ELF-1 (cell line): Measurements from ENCODE around the gene TRIM8.

Experiments
- DNase-seq: peaks from one replicate; pipeline ENCODE4 v3.0.0-alpha.2; 2016; ENCODE audit warnings: low read depth, low spot score

TRIM8 gene

GRCh38 chr10:102644066-102644645 lies at the start of gene TRIM8:
TSS of gene TRIM8 (plus strand) at chr10:102644479. CDS start at chr10:102644618, 139 bp downstream.
- DNase-seq = no peak

DNA sequence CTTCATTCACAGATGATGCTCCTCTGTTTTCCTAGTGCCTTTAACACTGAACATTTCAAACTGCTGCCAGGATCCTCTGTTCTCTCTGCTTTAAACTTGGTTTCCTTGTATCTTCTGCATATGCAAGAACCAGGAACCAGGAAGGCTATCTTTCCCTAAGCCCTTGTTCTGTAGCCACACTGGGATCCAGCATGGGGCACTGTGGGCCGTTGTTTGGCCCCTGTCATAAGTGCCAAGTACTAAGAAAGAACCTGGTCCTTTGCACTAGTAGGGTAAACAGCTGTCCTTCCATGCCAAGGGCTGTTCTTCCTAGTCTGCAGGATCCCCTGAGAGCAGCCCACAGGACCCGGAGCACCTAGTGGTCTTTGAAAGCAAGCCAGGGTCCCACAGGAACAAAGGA lies 49.0 kb upstream of the TRIM8 start:
- no peak for DNase-seq

GRCh38 chr10:102595897-102596296 lies 48.4 kb upstream of the TRIM8 start:
- DNase-seq = peak; percentile 64

GRCh38 chr10:102596506-102596971 lies 47.7 kb upstream of the TRIM8 start:
- peak; percentile 76 for DNase-seq

DNA sequence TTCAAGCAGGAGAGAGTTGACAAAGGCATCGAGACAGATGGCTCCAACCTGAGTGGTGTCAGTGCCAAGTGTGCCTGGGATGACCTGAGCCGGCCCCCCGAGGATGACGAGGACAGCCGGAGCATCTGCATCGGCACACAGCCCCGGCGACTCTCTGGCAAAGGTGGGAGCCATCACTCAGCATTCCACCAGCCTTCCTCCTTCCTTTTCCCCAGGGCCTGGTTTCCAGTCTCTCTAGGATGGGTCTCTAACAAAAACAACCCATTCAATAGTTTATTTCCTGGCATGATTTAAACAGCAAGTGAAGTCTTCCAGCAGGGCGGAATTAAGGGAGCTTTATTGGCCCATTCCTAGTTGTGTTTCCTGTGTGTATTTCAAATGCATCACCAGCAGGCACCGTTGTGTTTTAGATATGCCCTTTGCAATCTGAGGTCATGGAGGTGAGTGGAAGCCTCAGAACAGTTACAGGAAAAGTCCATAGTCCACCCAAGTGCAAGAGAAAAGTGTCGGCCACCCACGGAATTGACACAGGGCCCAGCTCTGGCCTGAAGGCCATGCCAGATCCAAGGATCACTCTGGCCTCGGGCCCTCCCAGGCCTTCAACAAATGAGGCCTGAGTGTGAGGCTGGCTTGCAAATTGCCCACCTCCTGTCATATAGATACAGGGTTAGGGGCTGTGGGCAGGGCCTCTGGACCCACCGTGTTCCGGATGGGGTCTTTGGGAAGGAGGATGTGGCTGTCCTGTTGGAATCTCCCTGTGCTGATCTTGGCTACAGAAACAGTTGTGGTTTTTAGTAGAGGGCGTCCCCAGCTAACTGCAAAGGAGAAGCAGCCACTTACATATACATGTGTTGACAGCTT lies 46.9 kb upstream of the TRIM8 start:
- DNase-seq = no peak

DNA sequence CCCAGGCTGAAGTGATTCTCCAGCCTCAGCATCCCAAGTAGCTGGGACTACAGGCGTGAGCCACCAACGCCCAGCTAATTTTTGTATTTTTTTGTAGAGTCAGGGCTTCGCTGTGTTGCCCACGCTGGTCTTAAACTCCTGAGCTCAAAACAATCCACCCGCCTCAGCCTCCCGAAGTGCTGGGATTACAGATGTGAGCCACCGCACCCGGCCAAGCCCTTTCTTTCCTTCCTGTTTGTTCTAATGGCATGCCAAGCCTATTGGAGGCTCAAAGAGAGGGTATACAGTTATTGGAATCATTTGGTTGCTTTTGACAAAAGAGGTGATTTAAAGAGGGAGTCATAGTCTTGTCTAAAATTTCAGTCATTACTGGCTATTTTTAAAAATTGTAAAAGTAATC lies 46.0 kb upstream of the TRIM8 start:
- DNase-seq = no peak

- DNase-seq = no peak
These were observed 44.5 kb upstream of the TRIM8 start for GRCh38 chr10:102599565-102600327.

DNA sequence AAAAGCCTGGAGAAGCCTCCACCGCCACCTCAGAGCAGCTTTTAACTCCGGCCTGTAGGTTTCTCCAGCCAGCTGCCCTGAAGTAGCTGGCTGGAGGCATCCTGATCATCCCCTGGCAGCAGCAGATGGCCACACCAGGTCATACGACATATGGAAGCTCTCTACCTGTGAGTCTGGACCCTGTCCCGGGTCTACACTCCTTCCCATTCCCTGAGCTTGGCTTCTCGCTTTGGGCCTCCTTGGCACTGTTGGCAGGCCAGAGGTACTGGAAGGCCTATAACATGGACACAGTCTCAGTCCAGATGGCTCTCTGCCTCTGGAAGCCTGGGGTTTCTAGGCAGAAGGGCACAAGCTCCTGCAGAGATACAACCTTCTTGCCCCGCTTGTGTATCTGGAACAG lies 43.5 kb upstream of the TRIM8 start:
- no peak for DNase-seq

- no peak for DNase-seq
These were observed 42.6 kb upstream of the TRIM8 start for GRCh38 chr10:102601639-102602038.

DNA sequence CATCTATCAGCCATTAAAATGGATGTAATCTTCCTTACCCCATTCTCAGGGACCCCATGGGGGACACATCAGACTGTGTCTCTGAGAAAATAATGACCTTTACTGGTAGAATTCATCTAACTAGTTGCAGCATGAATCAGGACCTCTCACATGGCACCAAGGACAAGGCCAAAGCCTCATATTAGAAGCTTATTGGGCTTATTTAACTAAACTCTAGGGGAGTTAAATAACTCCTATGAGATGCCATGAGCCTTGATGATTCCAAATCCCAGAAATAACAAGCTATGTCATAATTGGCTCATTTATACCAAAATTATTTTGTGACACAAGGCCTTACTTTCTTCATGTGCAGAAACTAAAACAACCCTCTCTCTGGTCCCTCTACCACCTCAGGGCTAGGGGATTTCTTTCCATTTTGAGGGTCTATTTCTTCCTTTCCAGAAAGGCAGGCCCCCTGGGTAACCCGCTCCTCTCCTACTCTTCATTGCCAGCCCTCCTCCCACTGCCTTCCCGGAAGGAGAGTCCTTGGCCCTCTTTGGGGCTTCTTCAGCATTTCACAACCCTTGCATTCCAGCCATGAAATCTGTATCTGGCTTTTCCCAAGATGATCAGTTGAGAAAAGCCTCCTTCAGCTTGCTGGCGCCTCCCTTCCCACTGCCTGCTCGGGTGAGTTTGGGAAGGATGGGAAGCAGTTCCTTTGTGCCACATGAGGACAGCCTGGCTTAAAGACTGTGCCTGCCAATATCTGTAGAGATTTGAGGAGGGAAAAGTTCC lies 41.8 kb upstream of the TRIM8 start:
- DNase-seq = no peak

- DNase-seq = no peak
These were observed 40.3 kb upstream of the TRIM8 start for GRCh38 chr10:102603946-102604345.

DNA sequence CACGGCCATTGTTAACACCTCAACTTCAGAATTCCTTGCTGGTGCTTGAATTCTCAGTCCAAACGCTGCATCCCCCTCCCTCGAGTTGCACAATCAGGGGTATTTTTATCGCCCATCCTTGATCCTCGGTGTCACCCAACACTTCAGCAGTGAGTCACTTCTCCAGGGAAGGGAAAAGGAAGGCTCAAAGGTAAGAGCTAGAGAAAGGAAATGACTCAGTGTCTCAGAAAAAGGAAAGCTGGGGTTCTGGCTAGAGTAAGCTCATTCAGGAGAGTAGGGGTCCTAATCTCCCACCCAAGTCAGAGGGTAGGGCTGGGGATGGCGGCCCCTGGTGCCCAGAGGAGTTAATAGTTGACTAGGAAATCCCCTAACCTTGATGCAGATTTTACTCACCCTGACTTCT lies 39.8 kb upstream of the TRIM8 start:
- DNase-seq = peak; percentile 55

DNA sequence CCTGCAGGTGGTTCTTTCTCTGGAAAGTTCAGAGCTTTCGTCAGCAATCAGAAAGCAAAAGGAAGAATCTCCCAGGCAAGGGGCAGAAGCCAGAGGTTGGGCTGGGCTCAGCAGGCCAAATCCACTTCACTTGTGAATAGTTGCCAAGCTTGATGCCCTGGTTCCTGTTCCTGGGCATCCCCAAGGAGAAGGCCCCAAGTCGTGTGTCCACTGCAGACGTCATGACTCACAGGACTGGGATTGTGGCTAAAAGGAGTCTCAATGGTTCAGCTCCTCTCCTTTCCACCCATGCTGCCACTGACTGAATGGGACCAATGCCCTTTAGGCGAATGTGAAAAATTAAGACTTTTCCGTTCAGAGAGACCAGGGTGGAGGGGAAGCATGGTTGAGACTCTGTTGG lies 38.6 kb upstream of the TRIM8 start:
- no peak for DNase-seq

GRCh38 chr10:102608487-102608886 lies 35.8 kb upstream of the TRIM8 start:
- no peak for DNase-seq

GRCh38 chr10:102610441-102610887 lies 33.8 kb upstream of the TRIM8 start:
- no peak for DNase-seq

DNA sequence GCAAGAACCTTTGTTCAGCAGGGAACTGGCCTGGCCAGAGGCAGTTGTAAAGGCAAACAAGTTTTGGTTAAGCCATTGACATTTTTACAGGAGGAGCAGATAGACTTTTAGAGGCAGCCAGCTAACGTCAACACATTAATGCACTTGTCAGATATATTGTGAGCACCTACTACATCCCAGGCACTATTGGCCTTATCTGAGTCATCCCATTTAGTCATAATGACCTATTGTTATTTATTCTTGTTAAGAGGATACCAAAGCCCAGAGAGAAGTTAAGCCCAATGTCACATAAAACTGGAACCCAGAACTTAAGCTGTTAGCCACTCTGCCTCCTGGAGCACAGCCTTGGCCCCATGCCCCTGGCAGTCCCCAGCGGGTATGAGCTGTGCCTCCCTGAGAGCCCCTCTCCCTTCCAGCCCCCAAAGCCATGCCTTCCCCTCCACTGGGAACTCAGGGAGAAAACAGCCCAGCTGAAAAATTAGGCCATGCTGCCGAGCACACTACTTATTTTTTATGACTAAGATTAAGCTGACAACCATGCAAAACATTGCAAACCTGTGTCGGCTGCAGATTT lies 32.7 kb upstream of the TRIM8 start:
- no peak for DNase-seq

DNA sequence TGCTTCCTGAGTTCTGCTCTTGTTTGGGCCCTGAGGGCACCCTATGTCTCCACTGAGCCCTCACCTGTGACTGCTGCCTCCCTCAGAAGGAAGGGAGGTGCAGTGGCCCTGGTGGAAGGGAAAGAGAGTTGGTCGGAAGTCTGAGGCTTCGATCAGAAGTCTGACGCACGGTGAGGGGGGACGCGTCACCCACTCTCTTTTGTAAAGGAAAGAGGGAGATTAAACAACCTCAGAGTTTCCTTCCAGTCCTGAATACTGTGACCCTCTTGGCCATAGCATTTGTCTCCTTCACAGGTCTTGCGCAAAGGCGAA lies 31.4 kb upstream of the TRIM8 start:
- no peak for DNase-seq

DNA sequence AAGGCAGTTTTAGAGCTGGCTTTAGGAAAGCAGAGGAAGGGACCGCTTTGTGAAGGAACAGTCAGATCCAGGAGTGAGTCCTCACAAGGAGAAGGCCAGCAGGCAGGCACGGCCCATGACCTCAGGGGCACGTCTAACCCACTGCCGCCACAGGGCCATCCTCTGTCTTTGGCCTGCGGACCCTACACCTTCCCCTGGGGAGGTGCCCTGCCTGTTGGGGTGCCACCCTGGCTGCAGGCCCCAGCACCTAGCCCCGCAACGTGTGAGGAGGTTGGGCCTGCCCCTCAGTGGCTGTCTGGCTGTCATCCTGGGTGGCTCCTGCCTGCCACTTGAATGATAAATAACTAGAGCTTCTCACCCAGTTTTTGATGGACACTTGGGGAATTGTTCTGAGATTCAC lies 31.0 kb upstream of the TRIM8 start:
- DNase-seq = no peak

- no peak for DNase-seq
These were observed 30.5 kb upstream of the TRIM8 start for GRCh38 chr10:102613785-102614184.

DNA sequence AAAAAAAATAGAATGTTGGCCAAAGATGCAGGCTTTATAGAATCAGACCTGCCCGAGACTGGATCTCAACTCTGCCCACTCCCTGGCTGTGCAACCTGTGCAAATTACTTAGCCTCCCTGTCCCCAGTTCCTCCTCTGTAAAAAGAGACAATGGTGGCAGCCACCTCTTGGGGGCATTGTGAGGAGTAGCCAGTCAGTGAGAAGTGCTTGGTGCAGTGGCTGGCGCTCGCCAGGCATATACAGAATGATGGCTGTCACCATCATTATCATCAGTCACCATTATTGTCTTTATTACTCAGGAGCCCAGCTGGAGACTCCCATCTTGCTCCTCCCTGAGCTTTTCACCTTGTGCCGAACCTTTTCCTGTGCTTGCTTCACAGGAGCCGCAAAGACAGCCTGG lies 29.4 kb upstream of the TRIM8 start:
- DNase-seq = no peak

DNA sequence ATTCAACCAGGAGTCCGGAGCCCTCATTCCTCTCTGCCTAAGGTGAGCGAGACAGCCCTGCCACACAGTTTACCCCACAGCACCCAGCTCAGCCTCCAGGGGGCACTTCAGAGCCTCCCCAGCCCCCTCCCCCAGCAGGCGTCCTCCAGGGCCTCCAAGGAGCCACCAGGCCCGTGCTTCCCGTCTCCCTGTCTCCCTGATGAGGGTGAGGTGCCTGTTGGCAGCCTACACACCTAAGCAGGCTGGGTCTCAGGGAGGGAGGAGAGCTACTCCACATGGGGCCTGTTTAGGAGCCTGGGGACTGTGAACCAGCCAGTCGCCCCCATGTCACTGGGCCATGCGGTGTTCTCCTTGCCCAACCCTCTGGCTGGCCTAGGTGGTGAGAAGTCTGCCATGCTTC lies 28.9 kb upstream of the TRIM8 start:
- peak; percentile 87 for DNase-seq
